Measurements from ENCODE around the gene SLC12A7. TPM values are rescaled to one million over a fixed set of nuclear protein-coding genes. Genes with fewer than 3 reads are reported as not detected.

The SLC12A7 gene
- total RNA-seq, 1 experiment from 2014 or later = 28.1 TPM

- Mint-ChIP-seq H3K9me3 (no peaks in the 10 kb centered on the region), H3K4me3 (peak overlapping the region; percentile 62), H3K36me3 (no peaks in the 10 kb centered on the region), H3K4me1 (peaks cover 11% of the 10 kb centered on the region), H3K27me3 (ENCODE audit: low read depth) (peaks cover 51% of the 10 kb centered on the region), H3K27ac (no peak overlapping the region)
- TF ChIP-seq ZNF416 (CRISPR knock-in tag; IDR thresholded peaks at IDR 0.05) = no peak
- peak; percentile 12; the same call in 1 of the 2 replicates for TF ChIP-seq FOXP4 (CRISPR knock-in tag; IDR thresholded peaks at IDR 0.05)
- TF ChIP-seq ZNF532 (CRISPR knock-in tag; IDR thresholded peaks at IDR 0.05; ENCODE audit: borderline replicate concordance) = no peak
- TF ChIP-seq ZNF281 (CRISPR knock-in tag; IDR thresholded peaks at IDR 0.05) = peak; percentile 38; the same call in 1 of the 2 replicates
- ATAC-seq (peak; percentile 31), DNase-seq (ENCODE audit: low spot score) (peak; percentile 59)
- ChIA-PET CTCF (interaction anchor here (0.5 to 3.1 kb wide), 7 partner anchors 14 to 376 kb away, joined by 3 to 22 read pairs (median 3); no protein-coding TSS in a partner anchor), POLR2A (no interaction called here)
These were observed 107.2 kb downstream of the SLC12A7 start for GRCh38 chr5:1004461-1005248.

- H3K9me3 Mint-ChIP-seq = no peaks in the 10 kb centered on the region
- POLR2A ChIA-PET = interaction anchor here (0.6 kb wide), 1 partner anchor 82 kb away, joined by 3 read pairs; no protein-coding TSS in a partner anchor
- peaks cover 49% of the 10 kb centered on the region for H3K27me3 Mint-ChIP-seq (ENCODE audit: low read depth)
- TF ChIP-seq NFE2L1 (CRISPR knock-in tag; IDR thresholded peaks at IDR 0.05) = no peak
- TF ChIP-seq FOXP1 (CRISPR knock-in tag; IDR thresholded peaks at IDR 0.05; ENCODE audit: borderline replicate concordance) = no peak
- no peak for TF ChIP-seq AFF4 (CRISPR knock-in tag; IDR thresholded peaks at IDR 0.05; ENCODE audit: borderline replicate concordance)
- TF ChIP-seq GTF2I (CRISPR knock-in tag; conservative IDR thresholded peaks at IDR 0.05) = no peak
- TF ChIP-seq HMGXB4 (CRISPR knock-in tag; IDR thresholded peaks at IDR 0.05) = no peak
- no peak for TF ChIP-seq ARID4B (CRISPR knock-in tag; IDR thresholded peaks at IDR 0.05; ENCODE audit: borderline replicate concordance)
These were observed 108.4 kb downstream of the SLC12A7 start for GRCh38 chr5:1003296-1003937.

More at GRCh38 chr5:1003296-1003937, 108.4 kb downstream of the SLC12A7 start:
- DNase-seq (ENCODE audit: low spot score) (peak; percentile 12), ATAC-seq (no peak)
- Mint-ChIP-seq H3K36me3 (no peaks in the 10 kb centered on the region), H3K4me1 (peaks cover 11% of the 10 kb centered on the region), H3K27ac (no peak overlapping the region), H3K4me3 (peak overlapping the region; percentile 18; the same call in 1 of the 2 replicates)
- CTCF ChIA-PET = no interaction called here
